WERI-Rb-1 (cell line): ENCODE measurements around the gene GTF3C1.

Source experiments
- DNase-seq: peaks from one replicate; pipeline ENCODE4 v3.0.0-alpha.2; 2020
- H3K27ac ChIP-seq: fragments of 250-450 bp; sonication (Bioruptor Pico); 2 replicates; pipeline ENCODE4 v1.5.1; 2020; ENCODE audit warnings: mild to moderate bottlenecking, moderate library complexity
- H3K27me3 ChIP-seq: fragments of 250-450 bp; sonication (Bioruptor Pico); 2 replicates; pipeline ENCODE4 v1.5.1; 2021; ENCODE audit warnings: mild to moderate bottlenecking, low read depth, moderate library complexity; ENCODE audit not compliant: insufficient read depth, severe bottlenecking
- H3K36me3 ChIP-seq: fragments of 250-450 bp; sonication (Bioruptor Pico); 2 replicates; pipeline ENCODE4 v1.5.1; 2020; ENCODE audit warnings: mild to moderate bottlenecking, moderate library complexity
- H3K4me3 ChIP-seq: 2 replicates; pipeline ENCODE4 v1.5.1; 2011; ENCODE audit warnings: low read depth, mild to moderate bottlenecking, control low read depth, low read length
- H3K9me3 ChIP-seq: fragments of 250-450 bp; sonication (Bioruptor Pico); 2 replicates; pipeline ENCODE4 v1.5.1; 2021; ENCODE audit warnings: mild to moderate bottlenecking, moderate library complexity; ENCODE audit not compliant: severe bottlenecking
- TF ChIP-seq, protein P1 (sequence below): IDR thresholded peaks from 2 replicates; pipeline ENCODE4 v1.5.1; 2011; ENCODE audit warnings: low read depth, mild to moderate bottlenecking, control low read depth, inconsistent platforms, low read length

Gene GTF3C1

DNA sequence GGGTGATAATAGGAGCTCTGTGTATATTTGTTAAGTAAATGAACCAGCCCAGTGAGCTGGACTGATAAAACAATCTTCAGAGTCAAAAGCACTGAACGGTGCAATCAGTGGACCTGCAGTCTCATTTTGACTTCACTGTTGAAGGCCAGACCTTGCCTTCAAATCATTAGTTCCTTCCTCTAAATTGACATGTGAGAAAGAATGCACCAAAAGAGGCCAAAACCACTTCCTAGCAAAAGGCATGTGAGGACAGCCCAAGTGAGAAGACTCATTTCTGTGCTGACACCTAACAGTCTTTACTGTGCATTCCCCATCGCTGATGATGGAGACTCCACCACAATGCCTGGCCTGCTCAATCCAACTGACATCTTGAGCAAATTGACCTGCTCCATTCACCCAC, 10.6 kb downstream of the GTF3C1 start:
- H3K27ac ChIP-seq = no peak overlapping the region
- TF ChIP-seq, protein P1, sequence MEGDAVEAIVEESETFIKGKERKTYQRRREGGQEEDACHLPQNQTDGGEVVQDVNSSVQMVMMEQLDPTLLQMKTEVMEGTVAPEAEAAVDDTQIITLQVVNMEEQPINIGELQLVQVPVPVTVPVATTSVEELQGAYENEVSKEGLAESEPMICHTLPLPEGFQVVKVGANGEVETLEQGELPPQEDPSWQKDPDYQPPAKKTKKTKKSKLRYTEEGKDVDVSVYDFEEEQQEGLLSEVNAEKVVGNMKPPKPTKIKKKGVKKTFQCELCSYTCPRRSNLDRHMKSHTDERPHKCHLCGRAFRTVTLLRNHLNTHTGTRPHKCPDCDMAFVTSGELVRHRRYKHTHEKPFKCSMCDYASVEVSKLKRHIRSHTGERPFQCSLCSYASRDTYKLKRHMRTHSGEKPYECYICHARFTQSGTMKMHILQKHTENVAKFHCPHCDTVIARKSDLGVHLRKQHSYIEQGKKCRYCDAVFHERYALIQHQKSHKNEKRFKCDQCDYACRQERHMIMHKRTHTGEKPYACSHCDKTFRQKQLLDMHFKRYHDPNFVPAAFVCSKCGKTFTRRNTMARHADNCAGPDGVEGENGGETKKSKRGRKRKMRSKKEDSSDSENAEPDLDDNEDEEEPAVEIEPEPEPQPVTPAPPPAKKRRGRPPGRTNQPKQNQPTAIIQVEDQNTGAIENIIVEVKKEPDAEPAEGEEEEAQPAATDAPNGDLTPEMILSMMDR = no peak
- no peak overlapping the region for H3K4me3 ChIP-seq
- H3K27me3 ChIP-seq = no peaks in the 10 kb centered on the region
- no peaks in the 10 kb centered on the region for H3K9me3 ChIP-seq
- H3K36me3 ChIP-seq = peaks cover 92% of the 10 kb centered on the region
- DNase-seq = no peak

GRCh38 chr16:27538528-27538927, 11.2 kb downstream of the GTF3C1 start:
- no peak for DNase-seq
- Histone ChIP-seq H3K27ac (no peak overlapping the region), H3K36me3 (peaks cover 92% of the 10 kb centered on the region), H3K27me3 (no peaks in the 10 kb centered on the region), H3K9me3 (no peaks in the 10 kb centered on the region), H3K4me3 (no peak overlapping the region)
- TF ChIP-seq, protein P1 = no peak

DNA sequence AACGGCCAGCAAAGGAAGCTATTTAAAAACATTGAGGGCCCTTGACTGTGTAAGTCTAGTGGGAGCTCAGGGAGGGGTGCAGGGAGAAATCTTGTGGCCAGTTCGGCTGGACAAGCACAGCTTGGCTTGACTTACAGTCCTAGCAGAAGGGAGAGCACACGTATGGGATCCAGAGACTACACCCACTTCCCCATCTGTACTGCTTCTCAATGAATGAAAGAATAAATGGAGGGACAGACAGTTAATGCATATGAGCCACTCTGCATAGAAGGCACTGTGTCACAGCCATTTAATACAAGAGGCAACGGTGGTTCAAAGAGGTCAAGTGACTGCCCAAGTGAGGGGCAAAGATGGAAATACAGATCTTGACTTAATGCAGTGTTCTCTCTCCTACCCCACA, 15.5 kb downstream of the GTF3C1 start:
- Histone ChIP-seq H3K36me3 (peaks cover 93% of the 10 kb centered on the region), H3K27me3 (no peaks in the 10 kb centered on the region), H3K27ac (no peak overlapping the region), H3K4me3 (no peak overlapping the region), H3K9me3 (no peaks in the 10 kb centered on the region)
- TF ChIP-seq, protein P1 = no peak
- DNase-seq = no peak

GRCh38 chr16:27531826-27532800, 17.6 kb downstream of the GTF3C1 start:
- no peaks in the 10 kb centered on the region for H3K27me3 ChIP-seq
- DNase-seq = no peak
- H3K4me3 ChIP-seq = no peak overlapping the region
- TF ChIP-seq, protein P1 = no peak
- no peaks in the 10 kb centered on the region for H3K9me3 ChIP-seq
- H3K36me3 ChIP-seq = peaks cover 96% of the 10 kb centered on the region
- H3K27ac ChIP-seq = no peak overlapping the region

DNA sequence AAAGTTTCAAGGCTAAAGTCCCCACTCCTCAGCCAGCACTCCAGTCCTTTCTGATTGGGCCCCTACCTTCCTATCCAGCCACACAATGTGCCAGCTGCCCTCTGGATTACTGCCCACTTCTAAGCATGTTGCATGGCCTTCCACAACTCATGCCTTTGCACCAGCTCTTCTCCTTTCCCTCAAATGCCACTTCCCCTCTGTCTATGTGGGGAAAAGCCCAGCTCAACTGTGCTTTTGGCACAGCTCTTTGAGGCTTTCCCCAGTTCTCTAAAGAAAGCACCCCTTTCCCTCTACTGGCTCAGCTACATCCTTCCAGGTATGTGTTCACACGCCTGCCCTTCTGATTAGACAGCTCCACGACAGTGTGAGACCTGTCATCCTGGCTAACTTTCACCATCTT, 18.5 kb downstream of the GTF3C1 start:
- no peak overlapping the region for H3K27ac ChIP-seq
- H3K9me3 ChIP-seq = no peaks in the 10 kb centered on the region
- DNase-seq = no peak
- TF ChIP-seq, protein P1 = no peak
- H3K27me3 ChIP-seq = no peaks in the 10 kb centered on the region
- no peak overlapping the region for H3K4me3 ChIP-seq
- peaks cover 96% of the 10 kb centered on the region for H3K36me3 ChIP-seq
